SK-N-SH treated with all-trans-retinoic acid at 6 μM for 48 hours (cell line): Measurements from ENCODE around the gene EN2.

Experiments used
- ATAC-seq: fragments of 200-7000 bp; cut with Tn5 transposase; 3 replicates; pipeline ENCODE4 v1.9.1; 2020; ENCODE audit warnings: mild to moderate bottlenecking, moderate library complexity
- ARNTL ChIP-seq: fragments of 450-650 bp; formaldehyde crosslinking; IDR thresholded peaks from 2 replicates; pipeline ENCODE4 v1.5.0; 2020; ENCODE audit warnings: low read depth, mild to moderate bottlenecking, moderate library complexity, borderline replicate concordance
- BACH2 ChIP-seq: fragments of 250-450 bp; sonication (Bioruptor Pico); IDR thresholded peaks from 2 replicates; pipeline ENCODE4 v1.9.0; 2021; ENCODE audit warnings: mild to moderate bottlenecking, borderline replicate concordance
- CREB5 ChIP-seq: fragments of 250-450 bp; sonication (Bioruptor Pico); IDR thresholded peaks from 2 replicates; pipeline ENCODE4 v1.5.1; 2020; ENCODE audit warnings: low read depth, mild to moderate bottlenecking, moderate library complexity
- CSDC2 ChIP-seq: fragments of 250-450 bp; sonication (Bioruptor Pico); IDR thresholded peaks from 2 replicates; pipeline ENCODE4 v1.5.0; 2020; ENCODE audit warnings: mild to moderate bottlenecking, moderate library complexity
- CSRNP3 ChIP-seq: fragments of 250-450 bp; sonication (Bioruptor Pico); IDR thresholded peaks from 2 replicates; pipeline ENCODE4 v1.5.1; 2021; ENCODE audit warnings: mild to moderate bottlenecking, moderate library complexity
- GLIS3 ChIP-seq: fragments of 250-450 bp; sonication (Bioruptor Pico); IDR thresholded peaks from 2 replicates; pipeline ENCODE4 v1.5.0; 2020; ENCODE audit warnings: mild to moderate bottlenecking, moderate library complexity
- ISL1 ChIP-seq: fragments of 250-450 bp; sonication (Bioruptor Pico); IDR thresholded peaks from 2 replicates; pipeline ENCODE4 v2.1.2; 2022; ENCODE audit warnings: mild to moderate bottlenecking, moderate library complexity
- OSR1 ChIP-seq: fragments of 250-450 bp; sonication (Bioruptor Pico); IDR thresholded peaks from 2 replicates; pipeline ENCODE4 v1.8.0; 2022; ENCODE audit warnings: moderate library complexity, mild to moderate bottlenecking, inconsistent platforms
- PATZ1 ChIP-seq: fragments of 250-450 bp; sonication (Bioruptor Pico); IDR thresholded peaks from 2 replicates; pipeline ENCODE4 v1.8.0; 2020; ENCODE audit warnings: mild to moderate bottlenecking, moderate library complexity, borderline replicate concordance
- PPARA ChIP-seq: fragments of 250-450 bp; sonication (Bioruptor Pico); IDR thresholded peaks from 2 replicates; pipeline ENCODE4 v1.5.0; 2020; ENCODE audit warnings: mild to moderate bottlenecking, borderline replicate concordance
- RARB ChIP-seq: fragments of 250-450 bp; sonication (Bioruptor Pico); IDR thresholded peaks from 2 replicates; pipeline ENCODE4 v1.8.0; 2021; ENCODE audit warnings: mild to moderate bottlenecking, moderate library complexity
- TCF4 ChIP-seq: fragments of 250-450 bp; sonication (Bioruptor Pico); IDR thresholded peaks from 2 replicates; pipeline ENCODE4 v1.8.0; 2021; ENCODE audit warnings: mild to moderate bottlenecking, moderate library complexity, borderline replicate concordance
- TOX ChIP-seq: fragments of 250-450 bp; sonication (Bioruptor Pico); IDR thresholded peaks from 2 replicates; pipeline ENCODE4 v1.8.0; 2021; ENCODE audit warnings: mild to moderate bottlenecking, moderate library complexity, borderline replicate concordance
- TSHZ2 ChIP-seq: fragments of 250-450 bp; sonication (Bioruptor Pico); IDR thresholded peaks from 2 replicates; pipeline ENCODE4 v1.5.0; 2020; ENCODE audit warnings: mild to moderate bottlenecking, moderate library complexity
- ZC3H10 ChIP-seq: fragments of 250-450 bp; sonication (Bioruptor Pico); IDR thresholded peaks from 2 replicates; pipeline ENCODE4 v1.5.1; 2021; ENCODE audit warnings: mild to moderate bottlenecking, moderate library complexity
- ZFP3 ChIP-seq: fragments of 250-450 bp; sonication (Bioruptor Pico); IDR thresholded peaks from 2 replicates; pipeline ENCODE4 v1.5.0; 2020; ENCODE audit warnings: mild to moderate bottlenecking, moderate library complexity
- ZFP30 ChIP-seq: fragments of 450-650 bp; formaldehyde crosslinking; IDR thresholded peaks from 2 replicates; pipeline ENCODE4 v1.5.0; 2022; ENCODE audit warnings: mild to moderate bottlenecking, moderate library complexity
- ZNF565 ChIP-seq: fragments of 450-650 bp; formaldehyde crosslinking; conservative IDR thresholded peaks from 2 replicates; pipeline ENCODE4 v1.5.0; 2020; ENCODE audit warnings: low read depth, mild to moderate bottlenecking, moderate library complexity
- ZNF70 ChIP-seq: fragments of 450-650 bp; formaldehyde crosslinking; IDR thresholded peaks from 2 replicates; pipeline ENCODE4 v1.5.0; 2020; ENCODE audit warnings: mild to moderate bottlenecking, moderate library complexity
- ZNF8 ChIP-seq: fragments of 450-650 bp; formaldehyde crosslinking; IDR thresholded peaks from 2 replicates; pipeline ENCODE4 v1.5.0; 2020; ENCODE audit warnings: mild to moderate bottlenecking, moderate library complexity

EN2 gene

GRCh38 chr7:155464948-155465739 is 7.2 kb downstream of the EN2 start:
- ATAC-seq, result no peak
- TF ChIP-seq ISL1 (no peak), GLIS3 (CRISPR knock-in tag) (no peak), ZC3H10 (CRISPR knock-in tag) (no peak), CSRNP3 (CRISPR knock-in tag) (no peak)

GRCh38 chr7:155465761-155466141 is 7.8 kb downstream of the EN2 start:
- no peak for ATAC-seq
- TF ChIP-seq ARNTL (no peak), PATZ1 (no peak), OSR1 (CRISPR knock-in tag) (no peak), BACH2 (no peak), PPARA (no peak), ZNF70 (CRISPR knock-in tag) (no peak), ZNF8 (no peak), CSRNP3 (CRISPR knock-in tag) (no peak), RARB (no peak), TOX (no peak), CREB5 (no peak), CSDC2 (CRISPR knock-in tag) (no peak), ISL1 (no peak), ZFP30 (no peak), GLIS3 (CRISPR knock-in tag) (no peak), TCF4 (CRISPR knock-in tag) (no peak), ZNF565 (CRISPR knock-in tag) (no peak), TSHZ2 (CRISPR knock-in tag) (no peak), ZFP3 (CRISPR knock-in tag) (no peak), ZC3H10 (CRISPR knock-in tag) (no peak)
- TF ChIP-seq, all 23 proteins: peak for 0

GRCh38 chr7:155466142-155466813 is 8.3 kb downstream of the EN2 start:
- ATAC-seq, result peak; percentile 21

More at GRCh38 chr7:155466142-155466813, 8.3 kb downstream of the EN2 start:
- TF ChIP-seq GLIS3 (CRISPR knock-in tag) (no peak), ZFP3 (CRISPR knock-in tag) (no peak), RARB (no peak), TOX (no peak)
